ENCODE results near the gene CFAP119.

CFAP119 gene

DNA sequence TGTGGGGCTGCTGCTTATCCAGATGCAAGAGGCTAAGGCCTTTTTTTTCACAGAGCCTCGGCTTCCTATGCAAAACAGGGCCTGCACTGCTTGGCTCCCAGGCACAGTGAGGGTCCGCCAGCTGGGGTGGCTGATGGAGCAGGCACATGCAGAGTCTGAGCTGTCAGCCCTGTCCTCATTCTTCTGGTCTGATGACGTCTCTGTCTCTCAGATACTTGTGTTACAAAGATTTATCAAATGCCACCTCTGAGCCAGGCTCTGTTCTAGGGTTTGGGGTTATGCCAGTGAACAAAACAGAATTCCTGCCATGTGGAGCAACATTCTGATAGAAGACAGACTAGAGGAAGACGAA, 5.0 kb upstream of the CFAP119 start:
- Histone ChIP-seq H3K4me1 (ENCODE audit: control insufficient read depth, insufficient read depth, low read length) (no peaks in the 10 kb centered on the region), H3K9ac (ENCODE audit: low read depth, low read length) (no peak overlapping the region), H3K27me3 (ENCODE audit: control insufficient read depth, insufficient read depth, low read length) (no peaks in the 10 kb centered on the region), H3K9me3 (ENCODE audit: control insufficient read depth, insufficient read depth, low read length) (no peaks in the 10 kb centered on the region), H3K4me3 (ENCODE audit: low read depth, low read length) (no peak overlapping the region), H3K36me3 (ENCODE audit: control insufficient read depth, insufficient read depth, low read length) (peaks cover 67% of the 10 kb centered on the region)

DNA sequence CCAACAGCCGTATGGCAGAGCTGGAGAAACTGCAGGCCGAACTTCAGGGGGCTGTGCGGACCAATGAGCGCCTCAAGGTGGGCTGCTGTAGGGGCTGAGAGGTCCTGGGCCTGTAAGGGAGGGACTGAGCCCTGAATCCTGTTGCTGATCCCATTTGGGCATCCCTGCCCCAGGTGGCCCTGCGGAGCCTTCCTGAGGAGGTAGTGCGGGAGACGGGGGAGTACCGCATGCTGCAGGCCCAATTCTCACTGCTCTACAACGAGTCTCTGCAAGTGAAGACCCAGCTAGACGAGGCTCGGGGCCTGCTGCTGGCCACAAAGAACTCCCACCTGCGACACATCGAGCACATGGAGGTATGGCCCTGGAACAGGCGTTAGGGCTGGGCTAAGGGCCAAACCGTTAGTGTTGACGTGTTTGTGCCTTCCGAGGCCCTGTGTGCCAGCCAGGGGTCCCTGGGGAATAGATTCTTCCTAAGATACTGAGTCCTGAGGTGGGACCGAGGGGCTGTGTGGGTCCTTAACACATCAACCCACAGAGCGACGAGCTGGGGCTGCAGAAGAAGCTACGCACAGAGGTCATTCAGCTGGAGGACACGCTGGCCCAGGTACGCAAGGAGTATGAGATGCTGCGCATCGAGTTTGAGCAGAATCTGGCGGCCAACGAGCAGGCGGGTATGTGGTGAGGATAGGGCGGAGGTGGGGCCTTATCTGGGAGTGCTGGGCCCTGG, 4.5 kb upstream of the CFAP119 start:
- no peaks in the 10 kb centered on the region for H3K9me3 ChIP-seq (ENCODE audit: control insufficient read depth, insufficient read depth, low read length)
- no peaks in the 10 kb centered on the region for H3K4me1 ChIP-seq (ENCODE audit: control insufficient read depth, insufficient read depth, low read length)
- no peak overlapping the region for H3K4me3 ChIP-seq (ENCODE audit: low read depth, low read length)
- H3K27me3 ChIP-seq (ENCODE audit: control insufficient read depth, insufficient read depth, low read length), result no peaks in the 10 kb centered on the region
- peaks cover 62% of the 10 kb centered on the region for H3K36me3 ChIP-seq (ENCODE audit: control insufficient read depth, insufficient read depth, low read length)
- no peak overlapping the region for H3K9ac ChIP-seq (ENCODE audit: low read depth, low read length)

DNA sequence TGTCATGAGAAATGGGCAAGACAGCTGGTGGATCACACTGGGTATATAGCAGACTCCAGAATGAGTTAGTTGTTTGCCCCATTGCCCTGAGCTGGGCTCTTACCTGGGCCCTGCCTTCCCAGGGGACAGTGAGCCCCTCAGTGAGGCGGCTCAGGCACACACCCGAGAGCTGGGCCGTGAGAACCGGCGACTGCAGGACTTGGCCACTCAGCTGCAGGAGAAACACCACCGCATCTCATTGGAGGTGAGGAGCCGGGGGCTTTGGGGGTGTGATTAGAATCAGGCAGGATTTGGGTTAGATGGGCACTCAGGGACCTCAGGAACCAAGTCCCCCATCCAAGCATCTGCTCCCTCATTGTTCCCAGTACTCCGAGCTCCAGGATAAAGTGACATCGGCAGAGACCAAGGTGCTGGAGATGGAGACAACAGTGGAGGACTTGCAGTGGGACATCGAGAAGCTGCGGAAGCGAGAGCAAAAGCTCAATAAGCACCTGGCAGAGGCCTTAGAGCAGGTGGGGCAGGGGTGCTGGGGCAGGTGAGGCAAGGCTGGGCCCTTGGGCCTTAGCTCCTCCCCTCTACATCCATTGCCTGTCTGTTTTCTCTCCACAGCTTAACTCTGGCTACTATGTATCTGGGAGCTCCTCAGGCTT, 3.1 kb upstream of the CFAP119 start:
- H3K4me3 ChIP-seq (ENCODE audit: low read depth, low read length), result no peak overlapping the region
- no peak overlapping the region for H3K9ac ChIP-seq (ENCODE audit: low read depth, low read length)
- H3K27me3 ChIP-seq (ENCODE audit: control insufficient read depth, insufficient read depth, low read length), result no peaks in the 10 kb centered on the region
- H3K36me3 ChIP-seq (ENCODE audit: control insufficient read depth, insufficient read depth, low read length), result peaks cover 52% of the 10 kb centered on the region
- H3K9me3 ChIP-seq (ENCODE audit: control insufficient read depth, insufficient read depth, low read length), result no peaks in the 10 kb centered on the region
- no peaks in the 10 kb centered on the region for H3K4me1 ChIP-seq (ENCODE audit: control insufficient read depth, insufficient read depth, low read length)

GRCh38 chr16:30764086-30764485, 2.2 kb upstream of the CFAP119 start:
- no peak overlapping the region for H3K4me3 ChIP-seq (ENCODE audit: low read depth, low read length)
- no peaks in the 10 kb centered on the region for H3K27me3 ChIP-seq (ENCODE audit: control insufficient read depth, insufficient read depth, low read length)
- no peak overlapping the region for H3K9ac ChIP-seq (ENCODE audit: low read depth, low read length)
- H3K4me1 ChIP-seq (ENCODE audit: control insufficient read depth, insufficient read depth, low read length), result no peaks in the 10 kb centered on the region
- no peaks in the 10 kb centered on the region for H3K9me3 ChIP-seq (ENCODE audit: control insufficient read depth, insufficient read depth, low read length)
- peaks cover 51% of the 10 kb centered on the region for H3K36me3 ChIP-seq (ENCODE audit: control insufficient read depth, insufficient read depth, low read length)

DNA sequence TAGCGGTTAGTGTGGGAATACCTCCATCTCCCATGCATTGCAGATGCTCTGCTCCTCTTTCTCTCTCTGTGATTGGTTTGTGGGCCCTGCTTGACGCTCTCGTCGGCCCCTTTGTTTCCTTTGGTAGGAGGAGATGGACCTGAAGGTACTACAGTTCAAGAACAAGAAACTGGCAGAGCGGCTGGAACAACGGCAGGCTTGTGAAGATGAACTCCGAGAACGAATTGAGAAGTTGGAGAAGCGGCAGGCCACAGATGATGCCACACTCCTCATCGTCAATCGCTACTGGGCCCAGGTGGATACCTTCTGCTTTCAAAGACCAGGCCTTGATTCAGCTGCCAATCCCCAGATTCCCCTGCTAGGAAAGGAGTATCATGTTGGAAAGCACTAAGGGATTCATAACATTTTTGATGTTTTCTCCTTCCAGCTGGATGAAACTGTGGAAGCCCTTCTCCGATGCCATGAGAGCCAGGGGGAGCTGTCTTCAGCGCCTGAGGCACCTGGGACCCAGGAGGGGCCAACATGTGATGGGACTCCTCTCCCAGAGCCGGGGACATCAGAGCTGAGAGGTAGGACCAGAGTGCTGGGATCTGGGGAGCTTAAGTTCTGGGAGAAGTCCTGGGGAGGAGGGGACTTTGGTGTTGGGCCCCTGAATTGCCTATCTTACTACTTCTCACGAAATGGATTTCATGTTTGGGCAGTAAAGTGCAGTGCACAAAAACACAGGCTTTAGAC, 1.3 kb upstream of the CFAP119 start:
- Histone ChIP-seq H3K4me3 (ENCODE audit: low read depth, low read length) (peak overlapping the region; percentile 97), H3K27me3 (ENCODE audit: control insufficient read depth, insufficient read depth, low read length) (no peaks in the 10 kb centered on the region), H3K36me3 (ENCODE audit: control insufficient read depth, insufficient read depth, low read length) (peaks cover 44% of the 10 kb centered on the region), H3K9ac (ENCODE audit: low read depth, low read length) (no peak overlapping the region), H3K9me3 (ENCODE audit: control insufficient read depth, insufficient read depth, low read length) (no peaks in the 10 kb centered on the region), H3K4me1 (ENCODE audit: control insufficient read depth, insufficient read depth, low read length) (no peaks in the 10 kb centered on the region)

DNA sequence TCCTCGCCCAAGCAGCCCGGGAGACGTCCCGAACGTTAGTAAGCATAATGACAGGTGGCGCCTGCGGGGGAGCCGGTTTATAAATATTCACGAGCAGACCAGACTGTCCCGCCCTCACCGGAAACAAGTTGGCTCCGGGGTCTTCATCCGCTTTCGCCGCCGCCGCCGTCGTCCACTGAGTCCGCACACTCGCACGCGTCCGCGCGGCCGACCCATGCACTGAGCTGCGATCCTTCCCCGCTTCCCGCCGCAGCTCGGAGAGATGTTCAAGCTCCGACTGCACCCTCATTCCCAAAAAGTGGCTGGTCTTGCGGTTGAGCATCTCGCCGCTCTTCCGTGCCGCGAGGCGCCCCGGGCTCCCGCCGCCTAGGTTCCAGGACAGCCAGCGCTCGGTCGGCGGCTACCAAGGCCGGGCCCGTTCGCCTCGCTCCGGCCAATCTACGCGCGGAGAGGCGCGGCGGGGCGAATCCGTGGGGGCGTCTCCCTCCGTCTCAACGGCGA, 385 bp downstream of the CFAP119 start:
- Histone ChIP-seq H3K4me3 (ENCODE audit: low read depth, low read length) (peak overlapping the region; percentile 97), H3K27me3 (ENCODE audit: control insufficient read depth, insufficient read depth, low read length) (no peaks in the 10 kb centered on the region), H3K9me3 (ENCODE audit: control insufficient read depth, insufficient read depth, low read length) (no peaks in the 10 kb centered on the region), H3K36me3 (ENCODE audit: control insufficient read depth, insufficient read depth, low read length) (peaks cover 38% of the 10 kb centered on the region), H3K4me1 (ENCODE audit: control insufficient read depth, insufficient read depth, low read length) (no peaks in the 10 kb centered on the region), H3K9ac (ENCODE audit: low read depth, low read length) (no peak overlapping the region)

- Histone ChIP-seq H3K4me3 (ENCODE audit: low read depth, low read length) (peak overlapping the region; percentile 97), H3K27me3 (ENCODE audit: control insufficient read depth, insufficient read depth, low read length) (no peaks in the 10 kb centered on the region), H3K36me3 (ENCODE audit: control insufficient read depth, insufficient read depth, low read length) (peaks cover 37% of the 10 kb centered on the region), H3K9ac (ENCODE audit: low read depth, low read length) (no peak overlapping the region), H3K9me3 (ENCODE audit: control insufficient read depth, insufficient read depth, low read length) (no peaks in the 10 kb centered on the region), H3K4me1 (ENCODE audit: control insufficient read depth, insufficient read depth, low read length) (no peaks in the 10 kb centered on the region)
These were observed 1.1 kb downstream of the CFAP119 start for GRCh38 chr16:30760577-30761426.

GRCh38 chr16:30760001-30760559, 1.8 kb downstream of the CFAP119 start:
- H3K36me3 ChIP-seq (ENCODE audit: control insufficient read depth, insufficient read depth, low read length), result peaks cover 32% of the 10 kb centered on the region

GRCh38 chr16:30758988-30759491, 2.8 kb downstream of the CFAP119 start:
- H3K36me3 ChIP-seq (ENCODE audit: control insufficient read depth, insufficient read depth, low read length), result peaks cover 22% of the 10 kb centered on the region
- no peak overlapping the region for H3K4me3 ChIP-seq (ENCODE audit: low read depth, low read length)
- H3K4me1 ChIP-seq (ENCODE audit: control insufficient read depth, insufficient read depth, low read length), result no peaks in the 10 kb centered on the region
- H3K9ac ChIP-seq (ENCODE audit: low read depth, low read length), result no peak overlapping the region
- H3K9me3 ChIP-seq (ENCODE audit: control insufficient read depth, insufficient read depth, low read length), result no peaks in the 10 kb centered on the region
- H3K27me3 ChIP-seq (ENCODE audit: control insufficient read depth, insufficient read depth, low read length), result no peaks in the 10 kb centered on the region

More at GRCh38 chr16:30760001-30760559, 1.8 kb downstream of the CFAP119 start:
- H3K9ac ChIP-seq (ENCODE audit: low read depth, low read length), result no peak overlapping the region
- no peaks in the 10 kb centered on the region for H3K9me3 ChIP-seq (ENCODE audit: control insufficient read depth, insufficient read depth, low read length)
- no peaks in the 10 kb centered on the region for H3K4me1 ChIP-seq (ENCODE audit: control insufficient read depth, insufficient read depth, low read length)
- H3K4me3 ChIP-seq (ENCODE audit: low read depth, low read length), result no peak overlapping the region
- H3K27me3 ChIP-seq (ENCODE audit: control insufficient read depth, insufficient read depth, low read length), result no peaks in the 10 kb centered on the region

DNA sequence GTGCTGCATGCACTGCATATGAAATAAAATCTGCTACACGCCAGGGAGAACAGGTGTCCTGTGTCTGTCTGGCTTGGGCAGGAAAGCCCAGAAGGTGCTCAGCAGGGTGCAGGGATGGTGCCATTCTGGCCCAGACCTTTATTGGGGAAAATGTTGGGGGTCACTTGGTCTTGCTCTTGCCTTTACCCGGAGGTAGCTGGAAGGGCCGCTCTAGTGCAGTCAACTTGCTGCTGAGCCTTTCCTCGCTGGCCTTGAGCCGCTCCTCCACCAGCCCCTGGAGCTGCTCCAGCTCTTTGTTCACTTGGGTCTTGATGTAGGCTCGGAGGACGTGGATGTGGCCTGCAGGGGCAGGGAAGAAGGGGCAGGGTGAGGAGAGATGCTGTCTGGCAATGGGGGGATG, 4.5 kb downstream of the CFAP119 start:
- H3K36me3 ChIP-seq (ENCODE audit: control insufficient read depth, insufficient read depth, low read length), result peaks cover 32% of the 10 kb centered on the region
- no peak overlapping the region for H3K9ac ChIP-seq (ENCODE audit: low read depth, low read length)
- no peaks in the 10 kb centered on the region for H3K4me1 ChIP-seq (ENCODE audit: control insufficient read depth, insufficient read depth, low read length)
- H3K9me3 ChIP-seq (ENCODE audit: control insufficient read depth, insufficient read depth, low read length), result no peaks in the 10 kb centered on the region
- no peaks in the 10 kb centered on the region for H3K27me3 ChIP-seq (ENCODE audit: control insufficient read depth, insufficient read depth, low read length)
- no peak overlapping the region for H3K4me3 ChIP-seq (ENCODE audit: low read depth, low read length)

- no peaks in the 10 kb centered on the region for H3K9me3 ChIP-seq (ENCODE audit: control insufficient read depth, insufficient read depth, low read length)
- no peaks in the 10 kb centered on the region for H3K27me3 ChIP-seq (ENCODE audit: control insufficient read depth, insufficient read depth, low read length)
- no peaks in the 10 kb centered on the region for H3K4me1 ChIP-seq (ENCODE audit: control insufficient read depth, insufficient read depth, low read length)
- H3K36me3 ChIP-seq (ENCODE audit: control insufficient read depth, insufficient read depth, low read length), result peaks cover 32% of the 10 kb centered on the region
- H3K9ac ChIP-seq (ENCODE audit: low read depth, low read length), result no peak overlapping the region
- H3K4me3 ChIP-seq (ENCODE audit: low read depth, low read length), result no peak overlapping the region
These were observed 5.1 kb downstream of the CFAP119 start for GRCh38 chr16:30756781-30757100.
